Activated T-cell treated with anti-CD3 and anti-CD28 coated beads for 24 hours (primary cell): ENCODE measurements around the gene IER3.

Source experiments
- DNase-seq: peaks from one replicate; pipeline ENCODE4 v3.0.0-alpha.2; 2020; ENCODE audit warnings: low read depth

IER3 gene, protein sequence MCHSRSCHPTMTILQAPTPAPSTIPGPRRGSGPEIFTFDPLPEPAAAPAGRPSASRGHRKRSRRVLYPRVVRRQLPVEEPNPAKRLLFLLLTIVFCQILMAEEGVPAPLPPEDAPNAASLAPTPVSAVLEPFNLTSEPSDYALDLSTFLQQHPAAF

DNA sequence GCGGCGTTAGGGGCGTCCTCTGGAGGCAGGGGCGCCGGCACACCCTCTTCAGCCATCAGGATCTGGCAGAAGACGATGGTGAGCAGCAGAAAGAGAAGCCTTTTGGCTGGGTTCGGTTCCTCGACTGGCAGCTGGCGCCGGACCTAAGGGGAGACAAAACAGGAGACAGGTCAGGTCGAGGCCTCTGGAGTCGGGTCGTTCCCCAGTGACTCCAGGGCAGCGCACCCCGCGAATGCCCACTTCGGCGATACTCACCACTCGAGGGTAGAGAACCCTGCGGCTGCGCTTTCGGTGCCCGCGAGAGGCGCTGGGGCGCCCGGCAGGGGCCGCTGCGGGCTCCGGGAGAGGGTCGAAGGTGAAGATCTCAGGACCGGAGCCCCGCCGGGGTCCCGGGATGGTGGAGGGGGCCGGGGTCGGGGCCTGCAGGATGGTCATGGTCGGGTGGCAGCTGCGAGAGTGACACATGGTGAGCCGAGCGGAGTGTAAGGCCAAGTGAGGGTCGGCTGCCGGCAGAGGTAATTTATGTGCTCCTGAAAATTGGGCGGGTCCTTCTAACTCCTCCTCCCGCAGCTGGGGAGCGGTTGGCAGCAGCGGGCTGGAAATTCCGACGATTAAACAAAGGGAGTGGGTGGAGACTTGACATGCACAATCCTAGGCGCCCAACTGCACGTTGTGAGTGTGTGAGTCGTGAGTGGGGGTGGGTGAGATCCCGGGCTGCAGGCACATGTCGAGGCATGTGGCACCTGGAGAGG lies at the start of gene IER3:
TSS of gene IER3 (minus strand) at position 494 of the 752 bp plus-strand sequence. CDS start at position 465, 29 bp downstream.
- peak; percentile 88 for DNase-seq

- no peak for DNase-seq
These were observed 49.3 kb upstream of the IER3 start for GRCh38 chr6:30793521-30794194.

- no peak for DNase-seq
These were observed 48.4 kb upstream of the IER3 start for GRCh38 chr6:30792786-30793185.

DNA sequence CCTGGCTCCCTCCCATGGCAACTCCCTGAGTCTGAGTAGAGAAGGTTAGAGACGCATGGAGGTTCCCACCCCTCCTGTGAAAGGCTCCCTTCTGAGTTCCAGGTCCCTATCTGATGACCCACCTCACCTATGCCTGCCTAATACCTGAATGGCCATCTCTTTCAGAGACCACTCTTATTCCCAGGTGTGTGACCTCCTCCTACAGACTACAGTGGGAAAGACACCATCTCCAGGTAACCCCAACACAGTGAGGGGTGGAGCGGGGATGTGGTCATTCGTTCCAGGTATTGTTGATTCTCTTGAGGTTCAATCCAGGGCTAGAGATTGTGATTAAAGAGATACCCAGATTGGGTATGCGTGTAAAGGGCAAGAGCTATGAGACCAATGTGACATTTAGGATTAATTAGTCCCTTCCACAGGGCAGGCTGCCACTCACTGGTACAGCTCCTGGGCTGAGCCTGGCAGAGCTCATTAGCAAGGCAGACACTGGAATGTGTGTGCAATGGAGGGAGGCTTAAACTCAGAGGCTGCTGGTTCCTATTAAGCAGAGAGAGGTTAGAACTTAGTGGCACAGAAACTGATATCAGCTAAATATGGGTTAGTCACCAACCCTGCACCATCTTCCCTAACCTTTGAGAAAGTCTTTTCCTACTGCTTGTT lies 46.5 kb upstream of the IER3 start:
- no peak for DNase-seq

- no peak for DNase-seq
These were observed 45.3 kb upstream of the IER3 start for GRCh38 chr6:30789606-30790005.

GRCh38 chr6:30787954-30788353 lies 43.6 kb upstream of the IER3 start:
- DNase-seq, result no peak

DNA sequence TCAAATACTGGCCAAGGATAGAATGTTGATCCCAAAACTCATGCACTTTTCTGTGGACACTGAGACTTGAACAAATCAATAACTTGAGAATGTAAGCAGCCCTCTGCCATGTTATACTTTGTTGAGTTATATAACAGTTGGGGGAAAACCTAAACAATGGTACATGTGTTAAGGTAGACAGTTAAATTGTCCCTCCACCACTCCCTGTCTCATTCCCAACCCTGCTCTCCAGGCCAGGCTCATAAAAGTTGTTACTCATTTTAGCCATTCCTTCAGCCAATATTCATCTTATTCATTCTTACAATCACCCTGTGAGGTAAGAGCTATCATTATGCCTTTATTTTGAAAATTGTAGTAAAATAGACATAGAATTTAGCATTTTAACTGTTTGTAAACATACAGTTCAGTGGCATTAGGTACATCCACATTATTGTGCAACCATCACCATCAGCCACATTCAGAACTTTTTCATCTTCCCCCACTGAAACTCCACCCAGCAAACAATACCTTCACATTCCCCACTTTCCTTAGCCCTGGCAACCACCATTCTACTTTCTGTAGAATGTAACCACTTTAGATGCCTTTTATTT lies 38.2 kb upstream of the IER3 start:
- DNase-seq, result no peak

- no peak for DNase-seq
These were observed 37.5 kb upstream of the IER3 start for GRCh38 chr6:30781743-30782424.

DNA sequence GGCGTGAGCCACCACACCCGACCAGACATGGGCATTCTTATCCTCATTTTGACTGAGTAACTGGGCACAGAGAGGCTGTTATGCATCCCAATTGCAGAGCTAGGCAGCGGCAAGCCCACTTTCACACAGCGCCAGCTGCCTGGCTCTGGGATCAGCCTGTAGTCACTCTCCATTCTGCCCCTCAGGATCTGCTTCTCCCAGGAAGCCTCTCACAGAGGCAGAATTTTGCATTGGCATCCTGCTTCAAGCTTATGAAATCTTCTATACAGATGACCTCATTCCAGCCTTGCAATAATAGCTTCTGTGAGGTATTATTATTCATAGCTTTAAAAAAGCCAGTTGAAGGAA lies 37.0 kb upstream of the IER3 start:
- no peak for DNase-seq

DNA sequence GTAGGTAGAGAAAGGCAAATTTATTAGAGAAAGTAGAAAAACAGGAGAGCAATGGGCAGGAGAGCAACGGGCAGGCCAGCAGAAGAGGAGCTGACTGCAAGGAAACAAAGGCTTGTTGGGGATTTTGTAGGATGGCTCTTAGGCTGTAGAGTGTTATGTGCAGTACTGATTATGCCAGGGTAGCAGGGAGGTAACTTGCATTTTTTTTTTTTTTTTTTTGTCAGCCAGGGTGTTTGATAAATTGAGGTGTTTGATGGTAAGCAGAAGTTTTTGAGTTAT lies 36.2 kb upstream of the IER3 start:
- no peak for DNase-seq

DNA sequence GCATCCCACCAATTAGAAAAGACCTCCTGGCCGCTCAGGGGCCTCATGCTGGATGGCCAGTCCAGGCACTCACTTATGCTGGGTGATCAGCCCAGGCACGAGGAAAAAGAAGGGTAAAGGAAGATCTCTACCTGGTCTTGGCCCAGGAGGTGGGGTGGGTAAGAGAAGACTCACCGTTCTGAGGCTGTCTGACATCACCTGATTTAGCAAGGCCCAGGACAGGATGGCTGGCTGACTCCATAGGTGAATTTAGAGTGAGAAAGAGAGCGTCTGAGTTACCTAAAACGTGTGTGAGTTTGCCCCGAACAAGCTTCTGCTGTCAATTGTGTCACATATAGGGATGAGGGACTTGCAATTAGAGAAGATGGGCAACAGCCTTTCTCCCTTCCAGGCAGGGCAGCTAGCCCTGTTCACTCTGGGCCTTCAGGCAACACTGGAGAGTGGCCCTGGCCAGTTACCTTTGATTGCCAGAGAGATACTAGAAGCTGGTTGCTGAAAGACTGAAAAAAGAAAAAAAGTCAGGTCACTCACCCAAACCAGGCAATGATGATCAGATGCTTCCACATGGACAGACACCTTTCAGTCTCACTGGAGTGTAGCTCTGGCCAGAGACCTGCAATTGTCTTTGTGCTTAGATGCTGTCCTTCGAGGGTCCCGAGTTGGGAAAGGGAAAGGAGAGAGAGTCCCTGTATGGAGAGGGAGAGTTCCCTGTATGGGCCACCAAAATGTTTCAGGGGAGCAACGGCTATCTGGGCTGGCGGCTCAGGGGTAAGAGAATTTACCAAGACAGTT lies 35.7 kb upstream of the IER3 start:
- DNase-seq, result no peak

- no peak for DNase-seq
These were observed 33.8 kb upstream of the IER3 start for GRCh38 chr6:30778001-30778635.

GRCh38 chr6:30777155-30777485 lies 32.8 kb upstream of the IER3 start:
- no peak for DNase-seq

- no peak for DNase-seq
These were observed 32.2 kb upstream of the IER3 start for GRCh38 chr6:30776390-30777154.

DNA sequence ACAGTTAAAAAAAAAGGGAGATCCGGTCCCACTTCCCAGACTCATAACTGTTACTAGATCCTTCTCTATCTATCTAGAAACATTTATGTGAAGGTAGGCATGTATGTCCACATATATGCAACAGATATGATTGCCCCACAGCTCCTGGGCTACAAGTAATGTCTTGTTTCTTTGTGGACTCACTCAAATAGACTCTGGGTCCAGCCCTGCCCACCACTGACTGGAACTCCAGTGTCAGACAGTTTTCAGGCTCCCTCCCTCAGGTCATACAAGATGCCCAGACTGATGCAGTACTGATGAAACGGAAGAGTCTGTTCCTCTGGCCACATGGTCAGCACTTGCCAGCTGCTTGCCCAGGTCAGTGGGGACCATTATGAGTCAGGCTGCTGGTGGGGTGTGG lies 30.8 kb upstream of the IER3 start:
- DNase-seq, result no peak

- no peak for DNase-seq
These were observed 30.4 kb upstream of the IER3 start for GRCh38 chr6:30774701-30775100.

- no peak for DNase-seq
These were observed 26.2 kb upstream of the IER3 start for GRCh38 chr6:30770592-30770991.

DNA sequence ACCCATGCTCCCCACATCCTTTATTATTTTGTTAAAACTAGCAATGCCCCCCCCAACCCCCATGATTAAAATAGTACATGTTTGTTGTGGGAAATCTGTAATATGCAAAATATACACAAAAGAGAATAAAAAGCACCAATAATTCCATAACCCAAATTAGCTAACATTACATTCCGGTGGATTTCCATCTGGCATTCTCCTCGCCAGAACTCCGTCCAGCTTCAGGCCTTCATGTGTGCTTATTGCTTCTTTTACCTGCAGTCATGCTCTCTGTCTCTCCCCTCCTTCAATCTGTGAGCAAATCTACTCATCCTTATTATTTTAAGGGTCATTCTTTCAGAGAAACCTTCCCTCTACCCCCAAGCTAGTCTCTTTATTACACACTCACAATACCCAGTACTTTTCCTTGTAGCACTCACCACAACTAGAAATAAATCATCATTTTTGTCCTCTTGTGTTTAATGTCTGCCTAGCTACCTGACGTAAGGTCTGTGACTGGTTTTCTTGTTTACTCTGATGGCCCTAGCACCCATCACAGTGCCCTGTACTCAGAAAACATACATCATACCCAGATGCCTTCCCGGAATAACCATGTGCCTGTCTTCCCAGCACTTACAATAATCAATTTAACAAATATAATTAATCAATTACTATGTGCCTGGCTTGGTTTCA lies 25.6 kb upstream of the IER3 start:
- DNase-seq, result no peak

DNA sequence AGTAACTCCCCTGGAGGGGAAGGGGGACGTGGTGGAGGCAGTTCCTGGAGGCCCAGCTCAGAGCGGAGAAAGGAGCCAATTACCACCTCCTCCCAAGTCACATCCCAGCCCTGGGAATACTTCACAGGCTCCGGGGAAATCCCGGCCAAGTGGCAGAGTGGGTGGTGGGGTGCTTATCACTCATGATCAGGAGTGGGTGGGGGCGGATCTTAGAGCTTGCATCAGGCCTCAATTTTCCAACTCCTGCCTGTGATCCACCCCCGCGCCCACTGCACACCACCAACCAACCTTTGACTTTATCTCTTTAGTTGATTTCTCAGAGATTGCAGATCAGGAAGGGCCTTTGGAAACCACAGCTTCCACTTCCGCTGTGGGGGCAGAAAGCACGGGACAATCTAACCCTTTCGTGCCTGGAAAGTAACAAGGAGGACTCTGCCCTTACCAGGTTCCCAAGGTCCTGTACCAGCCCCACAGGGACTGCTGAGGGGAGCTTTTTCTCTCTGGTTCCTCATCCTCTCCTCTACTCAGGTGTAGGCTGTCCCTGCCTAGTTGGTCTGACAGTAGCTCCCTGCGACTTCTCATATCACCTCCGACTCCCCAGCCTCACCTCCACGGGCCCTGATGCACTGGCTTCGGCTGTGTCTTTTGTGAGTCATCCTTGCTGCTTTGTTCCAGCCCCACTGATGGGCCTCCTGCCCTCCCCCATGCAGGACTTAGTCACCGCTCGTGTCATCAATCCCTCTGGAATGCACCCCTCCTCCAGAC lies 24.9 kb upstream of the IER3 start:
- peak; percentile 77 for DNase-seq
